Choroid plexus epithelial cell (primary cell): ENCODE results near the gene PRKCSH.

Experiments used
- DNase-seq: peaks from one replicate; pipeline ENCODE4 v3.0.0-alpha.2; 2010; ENCODE audit warnings: low read depth
- H3K4me3 ChIP-seq: 2 replicates; pipeline ENCODE4 v1.5.1; 2011; ENCODE audit warnings: low read depth, mild to moderate bottlenecking, control low read depth, low read length, moderate library complexity
- CTCF ChIP-seq: conservative IDR thresholded peaks from 2 replicates; pipeline ENCODE4 v1.5.1; 2011; ENCODE audit warnings: low read depth, mild to moderate bottlenecking, control low read depth, inconsistent platforms, low read length, moderate library complexity

Gene PRKCSH

GRCh38 chr19:11421371-11422098, 13.9 kb upstream of the PRKCSH start:
- no peak for DNase-seq
- TF ChIP-seq CTCF = no peak
- H3K4me3 ChIP-seq = no peak overlapping the region

- H3K4me3 ChIP-seq = no peak overlapping the region
- TF ChIP-seq CTCF = no peak
- peak; percentile 26 for DNase-seq
Observed at GRCh38 chr19:11422163-11423065, 13.0 kb upstream of the PRKCSH start.

DNA sequence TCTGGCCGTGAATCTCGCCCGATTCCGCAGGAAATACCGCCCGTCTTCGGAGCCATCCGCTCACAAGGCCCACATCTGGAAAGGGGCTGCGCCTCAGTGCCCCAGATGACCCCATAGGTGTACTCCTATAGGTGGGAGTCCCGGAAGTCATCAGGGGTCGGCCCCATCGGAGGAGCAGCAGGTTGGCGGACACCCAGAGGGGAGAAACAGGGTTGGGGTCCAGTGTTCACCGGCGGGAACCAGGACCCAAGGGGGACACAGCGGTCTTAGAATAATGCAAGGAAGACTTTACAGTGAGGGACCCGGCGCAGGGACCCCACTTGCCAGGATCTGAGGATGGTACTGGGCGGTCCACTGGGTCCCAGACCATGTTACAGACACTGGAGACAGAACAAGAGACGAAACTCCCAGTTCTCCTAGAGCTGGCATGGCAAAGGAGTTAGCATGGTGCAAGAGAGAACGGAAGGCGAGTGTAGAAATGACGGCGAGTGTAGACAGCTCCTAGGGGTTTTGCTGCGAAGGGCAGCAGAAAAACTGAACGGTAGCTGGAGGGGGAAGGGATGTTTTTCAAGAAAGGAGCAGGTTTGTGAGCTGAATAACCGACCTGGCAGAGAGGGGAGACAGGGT, 12.2 kb upstream of the PRKCSH start:
- H3K4me3 ChIP-seq = no peak overlapping the region
- DNase-seq = no peak
- TF ChIP-seq CTCF = no peak

DNA sequence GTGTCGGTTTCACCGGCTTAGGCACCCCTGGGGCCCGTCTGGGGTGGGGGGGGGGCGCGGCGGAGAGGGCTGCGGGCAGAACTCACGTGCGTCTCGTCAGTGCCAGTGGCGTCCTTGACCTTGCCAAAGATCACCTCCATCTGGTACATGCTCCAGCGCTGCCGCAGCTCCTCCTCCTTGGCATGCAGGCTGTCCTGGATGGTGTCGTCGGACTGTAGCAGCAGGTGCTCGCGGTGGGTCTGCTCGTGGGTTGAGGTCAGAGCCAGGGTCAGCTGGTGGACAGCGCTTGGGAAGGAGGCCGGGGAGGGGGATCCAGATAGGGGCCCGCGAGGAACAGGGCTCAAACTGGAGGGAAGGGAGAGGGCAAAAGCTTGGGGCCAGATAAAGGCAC, 11.6 kb upstream of the PRKCSH start:
- no peak for DNase-seq
- no peak overlapping the region for H3K4me3 ChIP-seq
- TF ChIP-seq CTCF = no peak

DNA sequence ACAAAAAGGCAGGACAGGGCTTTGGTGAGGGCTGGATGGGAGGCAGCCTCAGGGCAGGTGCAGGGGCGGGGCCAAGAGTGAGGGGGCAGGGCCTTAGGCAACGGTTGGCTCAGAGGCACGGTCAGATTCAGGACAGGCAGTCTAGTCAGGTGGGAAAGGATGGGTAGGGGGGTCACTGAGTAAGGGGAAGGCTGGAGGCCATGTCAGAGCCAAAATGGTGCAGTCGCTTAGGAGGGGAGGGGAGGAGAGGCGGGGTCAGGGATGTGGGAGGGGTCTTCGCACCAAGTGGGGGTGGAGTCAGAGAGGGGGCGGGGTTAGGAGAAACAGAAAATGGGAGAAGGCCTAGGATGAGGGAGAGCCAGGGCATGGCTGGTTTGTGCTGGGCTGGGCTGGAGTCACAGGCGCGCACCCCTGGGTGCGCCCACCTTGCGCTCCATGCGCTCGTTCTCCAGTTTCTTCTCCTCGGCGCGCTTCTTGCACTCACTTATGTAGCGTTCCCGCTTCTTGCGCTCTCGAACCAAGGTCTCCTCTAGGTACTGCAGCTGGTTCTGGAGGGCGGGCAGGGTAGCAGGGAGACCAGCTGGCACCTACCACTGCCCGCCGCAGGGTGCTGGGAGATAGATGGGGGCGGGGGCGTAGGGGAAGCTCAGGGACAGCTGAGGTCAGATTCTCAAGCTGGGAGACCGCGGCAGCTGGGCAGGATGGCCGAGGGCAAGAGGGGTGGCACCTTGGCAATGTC, 9.5 kb upstream of the PRKCSH start:
- no peak overlapping the region for H3K4me3 ChIP-seq

More for the DNA sequence above, 9.5 kb upstream of the PRKCSH start:
- no peak for TF ChIP-seq CTCF
- no peak for DNase-seq
